Astrocyte of the cerebellum (primary cell): ENCODE measurements around the gene SERTAD2.

ENCODE experiments used
- DNase-seq: peaks from one replicate; pipeline ENCODE4 v3.0.0-alpha.2; 2011; ENCODE audit warnings: low read depth
- H3K4me3 ChIP-seq: 2 replicates; pipeline ENCODE4 v1.5.1; 2011; ENCODE audit warnings: mild to moderate bottlenecking, low read depth, low read length, moderate library complexity
- CTCF ChIP-seq: IDR thresholded peaks from 2 replicates; pipeline ENCODE4 v1.5.1; 2012; ENCODE audit warnings: low read length, low read depth, moderate library complexity, mild to moderate bottlenecking; ENCODE audit errors: missing control alignments
- in situ Hi-C: cut with HindIII; loops from 2 replicates; pipeline ENCODE4 v1.10.0; 2017; ENCODE audit warnings: low sequenced_read_pairs

SERTAD2 gene

GRCh38 chr2:64581777-64582539, 71.8 kb downstream of the SERTAD2 start:
- DNase-seq = no peak
- no peak overlapping the region for H3K4me3 ChIP-seq
- in situ Hi-C loops = no loop called here
- TF ChIP-seq CTCF = no peak
